Loucy (cell line): ENCODE results near the gene TCP11L1.
"Not testable (repeated sequence)": the region's sequence is repeated elsewhere in the genome, so short reads cannot be mapped to it uniquely, and the experiment has no call there.

Experiments
- H2AFZ ChIP-seq: fragments of 200-600 bp; sonication (generic); 2 replicates; pipeline ENCODE4 v1.6.0; 2016; ENCODE audit warnings: antibody characterized with exemption, mild to moderate bottlenecking, low read length, moderate library complexity
- H3F3A ChIP-seq: fragments of 200-600 bp; 2 replicates; pipeline ENCODE4 v1.6.0; 2016; ENCODE audit warnings: antibody characterized with exemption, low read depth, mild to moderate bottlenecking
- H3K27me3 ChIP-seq: fragments of 200-600 bp; sonication (generic); 2 replicates; pipeline ENCODE4 v1.6.1; 2014; ENCODE audit warnings: low read length, mild to moderate bottlenecking; ENCODE audit not compliant: insufficient read depth, poor library complexity, severe bottlenecking
- H3K36me3 ChIP-seq: fragments of 200-600 bp; sonication (generic); 2 replicates; pipeline ENCODE4 v1.6.1; 2016; ENCODE audit warnings: low read length; ENCODE audit not compliant: insufficient read depth
- H3K4me1 ChIP-seq: fragments of 200-600 bp; sonication (generic); 2 replicates; pipeline ENCODE4 v1.5.1; 2014; ENCODE audit warnings: low read length, mild to moderate bottlenecking; ENCODE audit not compliant: insufficient read depth, poor library complexity, severe bottlenecking
- H3K4me2 ChIP-seq: fragments of 200-600 bp; sonication (generic); 2 replicates; pipeline ENCODE4 v1.6.0; 2014; ENCODE audit warnings: antibody characterized with exemption, low read length, low read depth, mild to moderate bottlenecking; ENCODE audit not compliant: poor library complexity, severe bottlenecking
- H3K4me3 ChIP-seq: fragments of 200-600 bp; sonication (generic); 2 replicates; pipeline ENCODE4 v1.5.1; 2014; ENCODE audit warnings: low read length, mild to moderate bottlenecking, mixed read lengths; ENCODE audit not compliant: poor library complexity, severe bottlenecking
- H3K79me2 ChIP-seq: fragments of 200-600 bp; sonication (generic); 2 replicates; pipeline ENCODE4 v1.6.1; 2014; ENCODE audit warnings: low read length; ENCODE audit not compliant: insufficient read depth
- H3K9ac ChIP-seq: fragments of 200-600 bp; sonication (generic); 2 replicates; pipeline ENCODE4 v1.6.0; 2014; ENCODE audit warnings: mild to moderate bottlenecking, low read depth, low read length, moderate library complexity; ENCODE audit not compliant: poor library complexity, severe bottlenecking
- H3K9me2 ChIP-seq: fragments of 200-600 bp; sonication (generic); replicated peaks from 2 replicates; pipeline ENCODE4 v1.6.1; 2016; ENCODE audit warnings: low read depth, low read length, mixed read lengths
- H3K9me3 ChIP-seq: fragments of 200-600 bp; sonication (generic); 2 replicates; pipeline ENCODE4 v1.6.1; 2014; ENCODE audit warnings: mild to moderate bottlenecking, antibody characterized with exemption, low read length, low read depth; ENCODE audit not compliant: insufficient read depth
- H4K20me1 ChIP-seq: fragments of 200-600 bp; sonication (generic); 2 replicates; pipeline ENCODE4 v1.6.0; 2014; ENCODE audit warnings: antibody characterized with exemption, low read length, mild to moderate bottlenecking; ENCODE audit not compliant: insufficient read depth, poor library complexity, severe bottlenecking
- CTCF ChIP-seq: fragments of 200-600 bp; sonication (generic); conservative IDR thresholded peaks from 2 replicates; pipeline ENCODE4 v1.5.1; 2014; ENCODE audit warnings: mild to moderate bottlenecking, antibody characterized with exemption, low read length
- EZH2phosphoT487 ChIP-seq: fragments of 200-600 bp; IDR thresholded peaks from 2 replicates; pipeline ENCODE4 v1.6.1; 2018; ENCODE audit warnings: antibody characterized with exemption, mild to moderate bottlenecking, moderate library complexity, borderline replicate concordance

TCP11L1 gene

DNA sequence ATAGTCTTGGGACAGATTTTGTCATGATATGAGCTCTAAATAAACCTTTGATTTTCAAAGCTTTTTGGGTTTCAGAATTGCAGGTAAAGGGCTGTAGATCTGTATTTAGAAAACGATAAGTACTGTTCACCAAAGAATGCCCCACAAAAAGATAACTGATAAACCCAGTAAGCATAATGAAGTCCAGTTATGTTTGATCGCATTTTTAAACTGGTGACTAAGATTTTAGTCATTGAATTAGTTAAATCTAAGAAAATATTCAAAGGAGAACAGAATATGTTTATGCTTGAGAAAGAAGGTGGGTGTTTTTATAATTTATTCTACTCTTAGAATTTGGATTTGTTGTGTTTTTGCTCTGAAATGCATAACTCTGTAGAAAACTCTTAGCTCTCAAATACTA lies 12.1 kb upstream of the TCP11L1 start:
- H3K9me3 ChIP-seq = no peaks in the 10 kb centered on the region
- no peaks in the 10 kb centered on the region for H3K9me2 ChIP-seq
- no peak overlapping the region for H2AFZ ChIP-seq
- no peak overlapping the region for H3K9ac ChIP-seq
- H3K27me3 ChIP-seq = no peaks in the 10 kb centered on the region
- no peaks in the 10 kb centered on the region for H3F3A ChIP-seq
- no peak overlapping the region for H3K4me2 ChIP-seq
- no peak overlapping the region for H3K4me3 ChIP-seq
- no peaks in the 10 kb centered on the region for H3K79me2 ChIP-seq
- H3K4me1 ChIP-seq = peaks cover 14% of the 10 kb centered on the region
- no peaks in the 10 kb centered on the region for H3K36me3 ChIP-seq
- H4K20me1 ChIP-seq = no peaks in the 10 kb centered on the region
- TF ChIP-seq EZH2phosphoT487 = no peak
- no peak for TF ChIP-seq CTCF

- Histone ChIP-seq H3K36me3 (no peaks in the 10 kb centered on the region), H3K27me3 (no peaks in the 10 kb centered on the region), H3K4me2 (no peak overlapping the region), H3K9ac (no peak overlapping the region), H3K9me3 (no peaks in the 10 kb centered on the region), H3K79me2 (no peaks in the 10 kb centered on the region), H3K4me1 (peaks cover 9% of the 10 kb centered on the region), H3K9me2 (no peaks in the 10 kb centered on the region), H3K4me3 (no peak overlapping the region), H3F3A (no peaks in the 10 kb centered on the region), H2AFZ (no peak overlapping the region), H4K20me1 (no peaks in the 10 kb centered on the region)
- TF ChIP-seq CTCF (no peak), EZH2phosphoT487 (no peak)
These were observed 11.4 kb upstream of the TCP11L1 start for GRCh38 chr11:33027846-33028536.

DNA sequence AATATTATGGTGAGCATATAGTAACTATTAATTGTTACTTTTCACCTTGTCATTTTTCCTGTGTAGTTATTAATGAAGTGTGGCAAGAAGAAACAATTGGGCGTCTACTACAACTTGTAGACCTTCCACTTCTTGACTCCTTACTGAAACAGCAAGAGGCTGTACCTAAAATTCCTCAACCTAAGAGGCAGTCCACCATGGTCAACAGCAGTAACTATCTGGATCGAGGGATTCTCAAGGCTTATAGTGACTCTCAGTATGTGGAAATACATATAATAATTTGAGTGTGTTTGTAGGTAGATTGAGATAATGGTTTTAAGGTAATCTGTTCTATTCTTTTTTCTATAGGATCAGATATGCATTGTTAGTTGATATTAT lies 10.8 kb upstream of the TCP11L1 start:
- Histone ChIP-seq H3K27me3 (no peaks in the 10 kb centered on the region), H3K4me3 (no peak overlapping the region), H3K9me2 (no peaks in the 10 kb centered on the region), H3K9ac (no peak overlapping the region), H3K4me2 (no peak overlapping the region), H3K9me3 (no peaks in the 10 kb centered on the region), H3K79me2 (no peaks in the 10 kb centered on the region), H3F3A (no peaks in the 10 kb centered on the region), H4K20me1 (no peaks in the 10 kb centered on the region), H3K4me1 (peaks cover 8% of the 10 kb centered on the region), H3K36me3 (no peaks in the 10 kb centered on the region), H2AFZ (no peak overlapping the region)
- TF ChIP-seq EZH2phosphoT487 (no peak), CTCF (no peak)

DNA sequence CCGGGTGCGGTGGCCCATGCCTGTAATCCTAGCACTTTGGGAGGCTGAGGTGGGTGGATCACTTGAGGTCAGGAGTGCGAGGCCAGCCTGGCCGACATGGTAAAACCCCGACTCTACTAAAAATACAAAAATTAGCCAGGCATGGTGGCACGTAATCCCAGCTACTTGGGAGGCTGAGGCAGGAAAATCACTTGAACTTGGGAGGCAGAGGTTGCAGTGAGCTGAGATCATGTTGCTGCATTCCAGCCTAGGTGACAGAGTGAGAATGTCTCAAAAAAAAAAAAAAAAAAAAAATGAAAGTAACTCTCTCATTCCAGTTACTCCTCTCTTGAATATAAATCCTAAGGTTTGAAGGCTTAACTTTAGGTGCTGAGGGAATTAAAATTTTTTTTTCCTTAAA lies 10.2 kb upstream of the TCP11L1 start:
- H3K4me3 ChIP-seq, H3K9ac ChIP-seq, H3K9me2 ChIP-seq, H3F3A ChIP-seq, H3K36me3 ChIP-seq, H3K9me3 ChIP-seq, H3K4me1 ChIP-seq, H3K79me2 ChIP-seq, H2AFZ ChIP-seq, H3K27me3 ChIP-seq, H4K20me1 ChIP-seq, H3K4me2 ChIP-seq: not testable (repeated sequence)
